SH-SY5Y (cell line): ENCODE results near the gene MTURN.

ENCODE experiments used
- GATA2 ChIP-seq: IDR thresholded peaks from 2 replicates; pipeline ENCODE4 v1.6.1; 2011; ENCODE audit warnings: mild to moderate bottlenecking, low read depth, low read length
- GATA3 ChIP-seq: IDR thresholded peaks from 2 replicates; pipeline ENCODE4 v1.6.1; 2011; ENCODE audit warnings: low read depth, mild to moderate bottlenecking, low read length, moderate library complexity

GRCh38 chr7:30169579-30169978, 34.8 kb downstream of the MTURN start:
- no peak for TF ChIP-seq GATA3
- no peak for TF ChIP-seq GATA2
